PC-9 (cell line): ENCODE results near the gene PAOX.

Experiments
- EZH2 ChIP-seq: fragments of 200-600 bp; sonication (generic); IDR thresholded peaks from 2 replicates; pipeline ENCODE4 v1.8.0; 2017; ENCODE audit warnings: antibody characterized with exemption, low read depth
- TF ChIP-seq, protein P1 (sequence below): fragments of 200-600 bp; sonication (generic); conservative IDR thresholded peaks from 2 replicates; pipeline ENCODE4 v1.6.1; 2017; ENCODE audit warnings: mixed run types, antibody characterized with exemption, mild to moderate bottlenecking, moderate library complexity

DNA sequence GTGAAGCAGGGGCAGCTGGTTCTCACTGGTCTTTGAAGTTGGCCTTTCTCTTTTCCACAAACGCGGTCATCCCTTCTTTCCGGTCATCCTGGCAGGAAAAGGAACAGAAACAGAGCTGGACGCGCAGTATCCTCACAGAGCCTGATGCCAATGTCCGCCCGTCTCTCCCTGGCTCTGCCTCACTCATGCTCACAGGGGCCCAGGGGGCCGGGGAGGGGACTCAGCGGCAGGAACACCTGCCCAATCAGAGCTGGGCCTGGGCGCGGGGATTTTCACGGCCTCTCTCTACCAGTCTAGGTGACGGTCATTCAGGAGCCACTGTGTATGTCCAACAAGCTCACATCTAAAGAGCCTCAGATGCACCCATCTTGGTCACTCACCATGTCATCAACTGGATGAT lies 16.2 kb upstream of the PAOX start:
- TF ChIP-seq, protein P1, sequence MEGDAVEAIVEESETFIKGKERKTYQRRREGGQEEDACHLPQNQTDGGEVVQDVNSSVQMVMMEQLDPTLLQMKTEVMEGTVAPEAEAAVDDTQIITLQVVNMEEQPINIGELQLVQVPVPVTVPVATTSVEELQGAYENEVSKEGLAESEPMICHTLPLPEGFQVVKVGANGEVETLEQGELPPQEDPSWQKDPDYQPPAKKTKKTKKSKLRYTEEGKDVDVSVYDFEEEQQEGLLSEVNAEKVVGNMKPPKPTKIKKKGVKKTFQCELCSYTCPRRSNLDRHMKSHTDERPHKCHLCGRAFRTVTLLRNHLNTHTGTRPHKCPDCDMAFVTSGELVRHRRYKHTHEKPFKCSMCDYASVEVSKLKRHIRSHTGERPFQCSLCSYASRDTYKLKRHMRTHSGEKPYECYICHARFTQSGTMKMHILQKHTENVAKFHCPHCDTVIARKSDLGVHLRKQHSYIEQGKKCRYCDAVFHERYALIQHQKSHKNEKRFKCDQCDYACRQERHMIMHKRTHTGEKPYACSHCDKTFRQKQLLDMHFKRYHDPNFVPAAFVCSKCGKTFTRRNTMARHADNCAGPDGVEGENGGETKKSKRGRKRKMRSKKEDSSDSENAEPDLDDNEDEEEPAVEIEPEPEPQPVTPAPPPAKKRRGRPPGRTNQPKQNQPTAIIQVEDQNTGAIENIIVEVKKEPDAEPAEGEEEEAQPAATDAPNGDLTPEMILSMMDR: no peak
- no peak for TF ChIP-seq EZH2
